CD4-positive, CD25-positive, alpha-beta regulatory T cell (primary cell): ENCODE measurements around the gene TRA2A. TPM values are rescaled to one million over a fixed set of nuclear protein-coding genes. Genes with fewer than 3 reads are reported as not detected.

ENCODE experiments used
- ATAC-seq, 2 donors: fragments of 150-1000 bp; cut with Tn5 transposase; one replicate each; pipeline ENCODE4 v1.10.0; 2021; ENCODE audit warnings: low read depth in 2 of 2, moderate number of reproducible peaks in 2 of 2, moderate library complexity in 1 of 2
- DNase-seq, 3 donors: peaks; one replicate each; pipeline versions ENCODE4 v3.0.0 to v3.0.0-alpha.2; 2012 to 2022; ENCODE audit warnings: mixed read lengths in 1 of 3
- H3K27ac ChIP-seq: one replicate; pipeline ENCODE4 v1.7.0; 2013; ENCODE audit warnings: mild to moderate bottlenecking, low read length; ENCODE audit not compliant: insufficient read depth, poor library complexity, severe bottlenecking
- H3K27me3 ChIP-seq: one replicate; pipeline ENCODE4 v1.7.0; 2013; ENCODE audit warnings: low read length; ENCODE audit not compliant: control insufficient read depth, insufficient read depth
- H3K36me3 ChIP-seq: one replicate; pipeline ENCODE4 v1.7.0; 2013; ENCODE audit warnings: mild to moderate bottlenecking, low read length, moderate library complexity; ENCODE audit not compliant: control insufficient read depth, insufficient read depth
- H3K4me1 ChIP-seq: 2 replicates; pipeline ENCODE4 v1.7.0; 2013; ENCODE audit warnings: mild to moderate bottlenecking, low read length; ENCODE audit not compliant: insufficient read depth, control insufficient read depth, poor library complexity, severe bottlenecking
- H3K4me3 ChIP-seq: one replicate; pipeline ENCODE4 v1.7.0; 2013; ENCODE audit warnings: low read depth, mild to moderate bottlenecking, low read length, moderate library complexity
- H3K9me3 ChIP-seq, 2 experiments: 1 replicate in 1 of 2; 2 replicates in 1 of 2; pipeline ENCODE4 v1.7.0; 2013; ENCODE audit warnings: low read length in 2 of 2, mild to moderate bottlenecking in 1 of 2, moderate library complexity in 1 of 2; ENCODE audit not compliant: control insufficient read depth in 2 of 2
- H3K27ac Mint-ChIP-seq, 3 donors: one replicate each; pipeline ENCODE4 v1.8.0; 2020 to 2022; ENCODE audit warnings: mild to moderate bottlenecking in 3 of 3, mixed read lengths in 3 of 3, moderate library complexity in 2 of 3
- H3K27me3 Mint-ChIP-seq: one replicate; pipeline ENCODE4 v1.8.0; 2022; ENCODE audit warnings: mild to moderate bottlenecking, mixed read lengths
- H3K36me3 Mint-ChIP-seq: one replicate; pipeline ENCODE4 v1.8.0; 2020; ENCODE audit warnings: mixed read lengths
- H3K4me1 Mint-ChIP-seq, 4 donors: one replicate each; pipeline ENCODE4 v1.8.0; 2020 to 2022; ENCODE audit warnings: mixed read lengths in 4 of 4, mild to moderate bottlenecking in 1 of 4
- H3K4me3 Mint-ChIP-seq, 4 donors: one replicate each; pipeline ENCODE4 v1.8.0; 2020 to 2022; ENCODE audit warnings: mild to moderate bottlenecking in 4 of 4, mixed read lengths in 4 of 4, moderate library complexity in 3 of 4
- H3K9me3 Mint-ChIP-seq, 7 donors: one replicate each; pipeline ENCODE4 v1.8.0; 2020 to 2022; ENCODE audit warnings: mixed read lengths in 7 of 7, mild to moderate bottlenecking in 3 of 7, moderate library complexity in 2 of 7
- polyA plus RNA-seq, 4 donors: library from polyadenylated mRNA; unstranded; fragments of 300-500 nt; fragmentation: Illumina TruSeq; gene quantifications; one replicate each; pipeline ENCODE4 v1.2.3, GENCODE V29; 2021
- total RNA-seq: library from RNA; stranded (reverse); gene quantifications from one replicate; pipeline ENCODE4 v1.2.3, GENCODE V29; 2022

TRA2A gene
- total and polyA plus RNA-seq, 5 donors from 2014 or later, result 32.6 to 292 (median 57.5) TPM

- Mint-ChIP-seq H3K4me1 (peaks cover 14 to 28% (median 22%) of the 10 kb centered on the region in 4 donors), H3K9me3 (peaks cover 0 to 2% (median 0%) of the 10 kb centered on the region in 7 donors), H3K4me3 (peak overlapping the region in 1 of 4 donors; percentile 74), H3K36me3 (no peaks in the 10 kb centered on the region), H3K27me3 (peaks cover 7% of the 10 kb centered on the region), H3K27ac (peak overlapping the region in 1 of 3 donors; percentile 45)
- H3K36me3 ChIP-seq, result no peaks in the 10 kb centered on the region
- ATAC-seq, result no peak
- no peak overlapping the region for H3K27ac ChIP-seq
- no peak for DNase-seq
- no peaks in the 10 kb centered on the region for H3K27me3 ChIP-seq
- H3K9me3 ChIP-seq, result no peaks in the 10 kb centered on the region
- H3K4me3 ChIP-seq, result no peak overlapping the region
- peaks cover 22% of the 10 kb centered on the region for H3K4me1 ChIP-seq
Observed at GRCh38 chr7:23542752-23543151, 11.0 kb upstream of the TRA2A start.

GRCh38 chr7:23539494-23539907 is 7.7 kb upstream of the TRA2A start:
- peak overlapping the region; percentile 80 for H3K4me3 ChIP-seq
- H3K36me3 ChIP-seq, result no peaks in the 10 kb centered on the region
- no peaks in the 10 kb centered on the region for H3K36me3 Mint-ChIP-seq
- peaks cover 0 to 2% (median 0%) of the 10 kb centered on the region in 7 donors for H3K9me3 Mint-ChIP-seq
- DNase-seq (peak in 2 of 3 donors; percentile 55 to 72), ATAC-seq (peak; percentile 77 to 79)
- H3K27me3 ChIP-seq, result no peaks in the 10 kb centered on the region
- peak overlapping the region; percentile 79 to 93 (median 88) for H3K27ac Mint-ChIP-seq
- H3K9me3 ChIP-seq, result no peaks in the 10 kb centered on the region
- no peaks in the 10 kb centered on the region for H3K27me3 Mint-ChIP-seq
- peak overlapping the region; percentile 53 to 81 (median 64) for H3K4me3 Mint-ChIP-seq
- peak overlapping the region; percentile 73 for H3K27ac ChIP-seq
- peaks cover 10 to 22% (median 17%) of the 10 kb centered on the region in 4 donors for H3K4me1 Mint-ChIP-seq
- H3K4me1 ChIP-seq, result peaks cover 18% of the 10 kb centered on the region

GRCh38 chr7:23538301-23538700 is 6.5 kb upstream of the TRA2A start:
- no peaks in the 10 kb centered on the region for H3K36me3 Mint-ChIP-seq
- no peaks in the 10 kb centered on the region for H3K27me3 ChIP-seq
- H3K27ac ChIP-seq, result no peak overlapping the region
- no peaks in the 10 kb centered on the region for H3K27me3 Mint-ChIP-seq
- H3K9me3 ChIP-seq, result no peaks in the 10 kb centered on the region
- peak overlapping the region in 1 of 3 donors; percentile 88 for H3K27ac Mint-ChIP-seq
- peaks cover 0 to 2% (median 0%) of the 10 kb centered on the region in 7 donors for H3K9me3 Mint-ChIP-seq
- H3K4me3 ChIP-seq, result no peak overlapping the region
- H3K4me1 Mint-ChIP-seq, result peaks cover 10 to 22% (median 17%) of the 10 kb centered on the region in 4 donors
- no peak overlapping the region for H3K4me3 Mint-ChIP-seq
- no peaks in the 10 kb centered on the region for H3K36me3 ChIP-seq
- DNase-seq (no peak), ATAC-seq (no peak)
- peaks cover 18% of the 10 kb centered on the region for H3K4me1 ChIP-seq

- no peak for ATAC-seq
- peaks cover 0 to 2% (median 0%) of the 10 kb centered on the region in 7 donors for H3K9me3 Mint-ChIP-seq
- no peaks in the 10 kb centered on the region for H3K9me3 ChIP-seq
- peak overlapping the region; percentile 80 to 100 (median 99) for H3K27ac Mint-ChIP-seq
- no peaks in the 10 kb centered on the region for H3K36me3 ChIP-seq
- H3K4me1 ChIP-seq, result peaks cover 25% of the 10 kb centered on the region
- peaks cover 21 to 36% (median 29%) of the 10 kb centered on the region in 4 donors for H3K4me1 Mint-ChIP-seq
- H3K36me3 Mint-ChIP-seq, result peaks cover 11% of the 10 kb centered on the region
- peak overlapping the region; percentile 74 to 87 (median 80) for H3K4me3 Mint-ChIP-seq
- peak in 1 of 3 donors; percentile 22 for DNase-seq
- peaks cover 5% of the 10 kb centered on the region for H3K27me3 Mint-ChIP-seq
- no peaks in the 10 kb centered on the region for H3K27me3 ChIP-seq
- no peak overlapping the region for H3K27ac ChIP-seq
- no peak overlapping the region for H3K4me3 ChIP-seq
Observed at GRCh38 chr7:23533238-23533604, 1.4 kb upstream of the TRA2A start.

GRCh38 chr7:23532490-23533237 is 883 bp upstream of the TRA2A start:
- Mint-ChIP-seq H3K36me3 (peaks cover 11% of the 10 kb centered on the region), H3K4me1 (peaks cover 22 to 42% (median 33%) of the 10 kb centered on the region in 4 donors), H3K27me3 (peaks cover 5% of the 10 kb centered on the region), H3K4me3 (peak overlapping the region; percentile 87 to 99 (median 98)), H3K27ac (peak overlapping the region; percentile 95 to 100 (median 99)), H3K9me3 (peaks cover 0 to 2% (median 0%) of the 10 kb centered on the region in 7 donors)
- peak overlapping the region; percentile 96 for H3K27ac ChIP-seq
- ATAC-seq, result no peak
- no peaks in the 10 kb centered on the region for H3K36me3 ChIP-seq
- peaks cover 30% of the 10 kb centered on the region for H3K4me1 ChIP-seq
- H3K27me3 ChIP-seq, result no peaks in the 10 kb centered on the region
- H3K9me3 ChIP-seq, result no peaks in the 10 kb centered on the region
- no peak overlapping the region for H3K4me3 ChIP-seq
- DNase-seq, result no peak

- H3K4me1 Mint-ChIP-seq, result peaks cover 36 to 56% (median 46%) of the 10 kb centered on the region in 4 donors
- peak overlapping the region; percentile 96 for H3K27ac ChIP-seq
- H3K36me3 Mint-ChIP-seq, result peaks cover 11% of the 10 kb centered on the region
Observed at GRCh38 chr7:23531050-23531793, 559 bp downstream of the TRA2A start.

GRCh38 chr7:23530405-23530804 is 1.4 kb downstream of the TRA2A start:
- H3K27me3 Mint-ChIP-seq, result peaks cover 5% of the 10 kb centered on the region
- Histone ChIP-seq H3K4me3 (peak overlapping the region; percentile 100), H3K4me1 (peaks cover 49% of the 10 kb centered on the region), H3K36me3 (peaks cover 2% of the 10 kb centered on the region), H3K27me3 (no peaks in the 10 kb centered on the region), H3K27ac (peak overlapping the region; percentile 96), H3K9me3 (no peaks in the 10 kb centered on the region)
- peak overlapping the region; percentile 83 to 100 (median 99) for H3K27ac Mint-ChIP-seq
- H3K9me3 Mint-ChIP-seq, result peaks cover 0 to 2% (median 0%) of the 10 kb centered on the region in 7 donors
- H3K4me3 Mint-ChIP-seq, result peak overlapping the region; percentile 98 to 99 (median 99)
- H3K4me1 Mint-ChIP-seq, result peaks cover 38 to 64% (median 52%) of the 10 kb centered on the region in 4 donors
- peak; percentile 11 to 60 (median 57) for DNase-seq
- no peak for ATAC-seq
- peaks cover 11% of the 10 kb centered on the region for H3K36me3 Mint-ChIP-seq

More at GRCh38 chr7:23531050-23531793, 559 bp downstream of the TRA2A start:
- Histone ChIP-seq H3K36me3 (peaks cover 2% of the 10 kb centered on the region), H3K27me3 (no peaks in the 10 kb centered on the region), H3K4me3 (peak overlapping the region; percentile 100), H3K4me1 (peaks cover 40% of the 10 kb centered on the region), H3K9me3 (no peaks in the 10 kb centered on the region)
- DNase-seq, result peak; percentile 38 to 56 (median 53)
- Mint-ChIP-seq H3K9me3 (peaks cover 0 to 2% (median 0%) of the 10 kb centered on the region in 7 donors), H3K27ac (peak overlapping the region; percentile 95 to 100 (median 99)), H3K27me3 (peaks cover 5% of the 10 kb centered on the region), H3K4me3 (peak overlapping the region; percentile 98 to 99 (median 99))
- ATAC-seq, result peak; percentile 32 to 40
